Measurements from ENCODE around the gene SPTBN2.

Gene SPTBN2

DNA sequence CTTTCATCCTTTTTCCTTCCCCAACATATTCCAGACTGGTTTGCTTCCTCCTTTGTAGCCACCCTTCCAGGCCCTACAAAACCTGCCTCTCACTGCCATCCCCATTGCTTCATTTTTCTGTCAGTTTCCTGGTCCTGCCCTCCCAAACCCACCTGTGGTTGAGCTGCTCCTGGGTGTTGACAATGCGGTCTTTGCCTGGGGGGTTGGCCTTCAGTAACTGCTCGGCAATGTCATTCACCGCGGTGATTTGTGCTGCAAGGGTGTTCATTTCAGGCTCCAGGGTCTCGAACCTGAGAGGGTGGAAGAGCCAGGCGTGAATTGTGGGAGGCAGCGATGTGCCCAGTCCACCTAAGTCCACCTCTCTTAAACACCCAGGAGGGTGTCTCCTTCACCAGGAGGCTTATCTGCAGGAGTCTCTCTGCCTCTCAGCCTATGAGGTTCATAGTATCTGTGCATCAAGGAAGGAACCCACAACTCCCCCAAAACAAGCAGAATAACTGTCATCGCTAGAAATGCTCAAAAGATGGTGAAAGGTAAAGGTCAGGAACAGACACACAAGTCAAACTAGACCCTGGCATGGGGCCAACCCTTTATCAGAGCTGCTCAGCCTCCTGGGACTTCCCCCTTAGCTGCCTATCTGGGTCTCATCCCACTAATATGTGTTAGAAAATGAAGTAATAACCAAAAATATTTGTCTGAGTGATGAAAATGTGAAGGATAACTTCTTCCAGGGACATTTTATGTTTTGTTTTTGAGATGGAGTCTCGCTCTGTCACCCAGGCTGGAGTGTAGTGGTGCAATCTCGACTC lies 27.4 kb downstream of the SPTBN2 start:
- Histone ChIP-seq H3K4me3 (ENCODE audit: insufficient read depth, low read length, poor library complexity, severe bottlenecking) (no peak overlapping the region), H3K9me3 (ENCODE audit: insufficient read depth, low read length) (no peaks in the 10 kb centered on the region), H3F3A (ENCODE audit: insufficient read depth) (no peaks in the 10 kb centered on the region), H3K9me2 (replicated peaks; ENCODE audit: insufficient read depth, low read length) (no peaks in the 10 kb centered on the region), H3K4me2 (ENCODE audit: low read depth, low read length, poor library complexity, severe bottlenecking) (no peak overlapping the region), H3K9ac (ENCODE audit: low read length) (no peak overlapping the region), H3K27me3 (ENCODE audit: low read length) (no peaks in the 10 kb centered on the region), H4K20me1 (ENCODE audit: low read depth, low read length) (no peaks in the 10 kb centered on the region), H3K36me3 (ENCODE audit: low read length) (no peaks in the 10 kb centered on the region), H3K27ac (ENCODE audit: low read depth, low read length) (no peak overlapping the region), H2AFZ (ENCODE audit: low read depth, low read length, severe bottlenecking) (no peak overlapping the region), H3K79me2 (ENCODE audit: insufficient read depth, low read length) (no peaks in the 10 kb centered on the region)
- TF ChIP-seq EZH2phosphoT487 (conservative IDR thresholded peaks at IDR 0.05; ENCODE audit: low read length): no peak
- TF ChIP-seq, protein P1, sequence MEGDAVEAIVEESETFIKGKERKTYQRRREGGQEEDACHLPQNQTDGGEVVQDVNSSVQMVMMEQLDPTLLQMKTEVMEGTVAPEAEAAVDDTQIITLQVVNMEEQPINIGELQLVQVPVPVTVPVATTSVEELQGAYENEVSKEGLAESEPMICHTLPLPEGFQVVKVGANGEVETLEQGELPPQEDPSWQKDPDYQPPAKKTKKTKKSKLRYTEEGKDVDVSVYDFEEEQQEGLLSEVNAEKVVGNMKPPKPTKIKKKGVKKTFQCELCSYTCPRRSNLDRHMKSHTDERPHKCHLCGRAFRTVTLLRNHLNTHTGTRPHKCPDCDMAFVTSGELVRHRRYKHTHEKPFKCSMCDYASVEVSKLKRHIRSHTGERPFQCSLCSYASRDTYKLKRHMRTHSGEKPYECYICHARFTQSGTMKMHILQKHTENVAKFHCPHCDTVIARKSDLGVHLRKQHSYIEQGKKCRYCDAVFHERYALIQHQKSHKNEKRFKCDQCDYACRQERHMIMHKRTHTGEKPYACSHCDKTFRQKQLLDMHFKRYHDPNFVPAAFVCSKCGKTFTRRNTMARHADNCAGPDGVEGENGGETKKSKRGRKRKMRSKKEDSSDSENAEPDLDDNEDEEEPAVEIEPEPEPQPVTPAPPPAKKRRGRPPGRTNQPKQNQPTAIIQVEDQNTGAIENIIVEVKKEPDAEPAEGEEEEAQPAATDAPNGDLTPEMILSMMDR (IDR thresholded peaks at IDR 0.05; ENCODE audit: insufficient read depth, low read length, poor library complexity, severe bottlenecking): no peak

DNA sequence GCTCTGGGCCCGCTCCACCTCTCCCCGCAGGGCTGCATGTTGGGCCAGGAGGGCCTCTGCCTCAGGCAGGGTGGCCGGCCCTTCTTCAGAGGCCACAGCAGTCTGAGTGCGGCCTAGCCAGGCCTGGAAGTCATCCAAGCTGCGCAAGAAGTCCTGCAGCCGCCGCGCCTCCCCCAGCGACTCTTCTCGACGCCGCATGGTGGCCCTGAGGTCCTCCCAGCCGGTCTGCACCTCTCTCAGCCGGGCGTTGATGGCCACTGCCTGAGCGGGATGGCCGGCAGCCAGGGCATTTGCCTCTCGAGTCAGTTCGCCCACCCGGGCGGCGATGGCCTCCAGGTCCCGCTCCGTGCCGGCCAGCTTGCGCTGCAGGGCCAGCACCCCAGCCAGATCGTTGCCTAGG lies 28.3 kb downstream of the SPTBN2 start:
- H3K9ac ChIP-seq (ENCODE audit: low read length): no peak overlapping the region
- no peaks in the 10 kb centered on the region for H3K36me3 ChIP-seq (ENCODE audit: low read length)
- H3K4me3 ChIP-seq (ENCODE audit: insufficient read depth, low read length, poor library complexity, severe bottlenecking): no peak overlapping the region

DNA sequence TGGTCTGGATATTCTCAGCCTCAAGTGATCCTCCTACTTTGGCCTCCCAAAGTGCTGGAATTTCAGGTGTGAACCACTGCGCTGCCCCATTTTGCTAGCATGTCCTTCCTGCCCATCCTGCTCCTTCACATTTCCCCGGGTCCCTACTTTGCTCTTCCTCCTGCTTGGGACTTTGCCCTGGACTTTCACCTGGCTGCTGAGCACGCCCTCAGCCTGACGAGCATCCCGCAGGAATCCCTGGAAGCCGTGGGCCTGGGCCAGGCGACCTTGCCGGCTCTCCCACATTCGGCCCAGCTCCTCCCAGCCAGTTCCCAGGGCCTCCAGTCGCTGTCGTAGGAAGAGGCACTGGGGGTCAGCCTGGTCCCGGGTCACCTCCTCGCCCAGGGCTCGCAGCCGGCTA lies 28.7 kb downstream of the SPTBN2 start:
- H3K36me3 ChIP-seq (ENCODE audit: low read length): no peaks in the 10 kb centered on the region
- no peaks in the 10 kb centered on the region for H3K27me3 ChIP-seq (ENCODE audit: low read length)
- H2AFZ ChIP-seq (ENCODE audit: low read depth, low read length, severe bottlenecking): no peak overlapping the region
- no peaks in the 10 kb centered on the region for H4K20me1 ChIP-seq (ENCODE audit: low read depth, low read length)
- H3K4me3 ChIP-seq (ENCODE audit: insufficient read depth, low read length, poor library complexity, severe bottlenecking): no peak overlapping the region
- H3K27ac ChIP-seq (ENCODE audit: low read depth, low read length): no peak overlapping the region
- no peaks in the 10 kb centered on the region for H3F3A ChIP-seq (ENCODE audit: insufficient read depth)
- H3K9me2 ChIP-seq (replicated peaks; ENCODE audit: insufficient read depth, low read length): no peaks in the 10 kb centered on the region
- no peak overlapping the region for H3K9ac ChIP-seq (ENCODE audit: low read length)
- no peaks in the 10 kb centered on the region for H3K79me2 ChIP-seq (ENCODE audit: insufficient read depth, low read length)
- TF ChIP-seq, protein P1 (IDR thresholded peaks at IDR 0.05; ENCODE audit: insufficient read depth, low read length, poor library complexity, severe bottlenecking): no peak
- TF ChIP-seq EZH2phosphoT487 (conservative IDR thresholded peaks at IDR 0.05; ENCODE audit: low read length): no peak
- no peak overlapping the region for H3K4me2 ChIP-seq (ENCODE audit: low read depth, low read length, poor library complexity, severe bottlenecking)
- no peaks in the 10 kb centered on the region for H3K9me3 ChIP-seq (ENCODE audit: insufficient read depth, low read length)

More for the DNA sequence above, 28.3 kb downstream of the SPTBN2 start:
- H3K79me2 ChIP-seq (ENCODE audit: insufficient read depth, low read length): no peaks in the 10 kb centered on the region
- no peak for TF ChIP-seq EZH2phosphoT487 (conservative IDR thresholded peaks at IDR 0.05; ENCODE audit: low read length)
- TF ChIP-seq, protein P1 (IDR thresholded peaks at IDR 0.05; ENCODE audit: insufficient read depth, low read length, poor library complexity, severe bottlenecking): no peak
- H4K20me1 ChIP-seq (ENCODE audit: low read depth, low read length): no peaks in the 10 kb centered on the region
- no peak overlapping the region for H3K27ac ChIP-seq (ENCODE audit: low read depth, low read length)
- H3K9me2 ChIP-seq (replicated peaks; ENCODE audit: insufficient read depth, low read length): no peaks in the 10 kb centered on the region
- no peak overlapping the region for H3K4me2 ChIP-seq (ENCODE audit: low read depth, low read length, poor library complexity, severe bottlenecking)
- no peak overlapping the region for H2AFZ ChIP-seq (ENCODE audit: low read depth, low read length, severe bottlenecking)
- no peaks in the 10 kb centered on the region for H3K27me3 ChIP-seq (ENCODE audit: low read length)
- no peaks in the 10 kb centered on the region for H3F3A ChIP-seq (ENCODE audit: insufficient read depth)
- no peaks in the 10 kb centered on the region for H3K9me3 ChIP-seq (ENCODE audit: insufficient read depth, low read length)

Data from SU-DHL-6 (cell line).